ENCODE data around the gene ATP6V0E1.
"Not testable (repeated sequence)": the region's sequence is repeated elsewhere in the genome, so short reads cannot be mapped to it uniquely, and the experiment has no call there.

DNA sequence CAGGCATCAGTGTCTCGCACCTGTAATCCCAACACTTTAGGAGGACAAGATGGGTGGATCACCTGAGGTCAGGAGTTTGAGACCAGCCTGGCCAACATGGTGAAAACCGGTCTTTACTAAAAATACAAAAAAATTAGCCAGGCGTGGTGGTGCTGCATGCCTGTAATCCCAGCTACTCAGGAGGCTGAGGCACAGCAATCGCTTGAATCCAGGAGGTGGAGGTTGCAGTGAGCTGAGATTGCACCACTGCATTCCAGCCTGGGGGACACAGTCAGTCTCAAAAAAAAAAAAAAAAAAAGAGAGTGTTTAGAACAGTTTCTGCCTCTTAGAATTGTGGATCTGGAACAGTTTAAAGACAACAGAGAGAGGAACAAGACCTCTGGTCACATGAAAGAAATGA is 92.9 kb downstream of the ATP6V0E1 start:
- not testable (repeated sequence) for TF ChIP-seq POLR2AphosphoS5 (IDR thresholded peaks at IDR 0.05); RAD21 (conservative IDR thresholded peaks at IDR 0.05)
- TF ChIP-seq, protein P1, sequence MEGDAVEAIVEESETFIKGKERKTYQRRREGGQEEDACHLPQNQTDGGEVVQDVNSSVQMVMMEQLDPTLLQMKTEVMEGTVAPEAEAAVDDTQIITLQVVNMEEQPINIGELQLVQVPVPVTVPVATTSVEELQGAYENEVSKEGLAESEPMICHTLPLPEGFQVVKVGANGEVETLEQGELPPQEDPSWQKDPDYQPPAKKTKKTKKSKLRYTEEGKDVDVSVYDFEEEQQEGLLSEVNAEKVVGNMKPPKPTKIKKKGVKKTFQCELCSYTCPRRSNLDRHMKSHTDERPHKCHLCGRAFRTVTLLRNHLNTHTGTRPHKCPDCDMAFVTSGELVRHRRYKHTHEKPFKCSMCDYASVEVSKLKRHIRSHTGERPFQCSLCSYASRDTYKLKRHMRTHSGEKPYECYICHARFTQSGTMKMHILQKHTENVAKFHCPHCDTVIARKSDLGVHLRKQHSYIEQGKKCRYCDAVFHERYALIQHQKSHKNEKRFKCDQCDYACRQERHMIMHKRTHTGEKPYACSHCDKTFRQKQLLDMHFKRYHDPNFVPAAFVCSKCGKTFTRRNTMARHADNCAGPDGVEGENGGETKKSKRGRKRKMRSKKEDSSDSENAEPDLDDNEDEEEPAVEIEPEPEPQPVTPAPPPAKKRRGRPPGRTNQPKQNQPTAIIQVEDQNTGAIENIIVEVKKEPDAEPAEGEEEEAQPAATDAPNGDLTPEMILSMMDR (IDR thresholded peaks at IDR 0.05; ENCODE audit: poor library complexity, severe bottlenecking), result not testable (repeated sequence)
